KOPT-K1 (cell line): ENCODE results near the gene HLA-B.

Experiments
- H3K27ac ChIP-seq: fragments of 200-600 bp; sonication (generic); 2 replicates; pipeline ENCODE4 v1.5.1; 2016; ENCODE audit warnings: antibody characterized with exemption, mild to moderate bottlenecking, low read depth, low read length; ENCODE audit not compliant: poor library complexity, severe bottlenecking
- H3K36me3 ChIP-seq: fragments of 200-600 bp; sonication (generic); 2 replicates; pipeline ENCODE4 v1.5.1; 2017; ENCODE audit warnings: antibody characterized with exemption, mild to moderate bottlenecking, low read length, moderate library complexity; ENCODE audit not compliant: insufficient read depth
- H3K9me3 ChIP-seq: fragments of 200-600 bp; sonication (generic); 2 replicates; pipeline ENCODE4 v1.5.1; 2017; ENCODE audit warnings: antibody characterized with exemption, low read length, mild to moderate bottlenecking; ENCODE audit not compliant: insufficient read depth, poor library complexity, severe bottlenecking

Gene HLA-B

GRCh38 chr6:31309641-31310040, 47.3 kb downstream of the HLA-B start:
- no peak overlapping the region for H3K27ac ChIP-seq
- H3K36me3 ChIP-seq, result no peaks in the 10 kb centered on the region
- no peaks in the 10 kb centered on the region for H3K9me3 ChIP-seq

- no peaks in the 10 kb centered on the region for H3K36me3 ChIP-seq
- no peak overlapping the region for H3K27ac ChIP-seq
- H3K9me3 ChIP-seq, result no peaks in the 10 kb centered on the region
Observed at GRCh38 chr6:31308845-31309175, 48.2 kb downstream of the HLA-B start.

GRCh38 chr6:31308050-31308844, 48.7 kb downstream of the HLA-B start:
- Histone ChIP-seq H3K9me3 (no peaks in the 10 kb centered on the region), H3K36me3 (no peaks in the 10 kb centered on the region), H3K27ac (no peak overlapping the region)

- no peaks in the 10 kb centered on the region for H3K36me3 ChIP-seq
- no peaks in the 10 kb centered on the region for H3K9me3 ChIP-seq
- no peak overlapping the region for H3K27ac ChIP-seq
Observed at GRCh38 chr6:31307669-31308049, 49.3 kb downstream of the HLA-B start.

- no peaks in the 10 kb centered on the region for H3K36me3 ChIP-seq
- H3K9me3 ChIP-seq, result no peaks in the 10 kb centered on the region
- H3K27ac ChIP-seq, result no peak overlapping the region
Observed at GRCh38 chr6:31305703-31306219, 51.2 kb downstream of the HLA-B start.

GRCh38 chr6:31304683-31305082, 52.3 kb downstream of the HLA-B start:
- Histone ChIP-seq H3K27ac (no peak overlapping the region), H3K36me3 (no peaks in the 10 kb centered on the region), H3K9me3 (no peaks in the 10 kb centered on the region)
